Erythroblast (primary cell): ENCODE data around the gene DENND6A.

Experiments used
- GATA1 ChIP-seq: IDR thresholded peaks from 2 replicates; pipeline ENCODE4 v1.6.1; 2011; ENCODE audit warnings: low read depth, mild to moderate bottlenecking, control low read depth, low read length, moderate library complexity
- POLR2A ChIP-seq: IDR thresholded peaks from 2 replicates; pipeline ENCODE4 v1.6.1; 2011; ENCODE audit warnings: mild to moderate bottlenecking, low read length

GRCh38 chr3:57622362-57622761, 70.5 kb downstream of the DENND6A start:
- TF ChIP-seq POLR2A (no peak), GATA1 (no peak)
